ENCODE results near the gene TMEFF2.
A peak's percentile ranks its signal among the peaks of the same experiment; 100 is the strongest.

Gene TMEFF2, protein sequence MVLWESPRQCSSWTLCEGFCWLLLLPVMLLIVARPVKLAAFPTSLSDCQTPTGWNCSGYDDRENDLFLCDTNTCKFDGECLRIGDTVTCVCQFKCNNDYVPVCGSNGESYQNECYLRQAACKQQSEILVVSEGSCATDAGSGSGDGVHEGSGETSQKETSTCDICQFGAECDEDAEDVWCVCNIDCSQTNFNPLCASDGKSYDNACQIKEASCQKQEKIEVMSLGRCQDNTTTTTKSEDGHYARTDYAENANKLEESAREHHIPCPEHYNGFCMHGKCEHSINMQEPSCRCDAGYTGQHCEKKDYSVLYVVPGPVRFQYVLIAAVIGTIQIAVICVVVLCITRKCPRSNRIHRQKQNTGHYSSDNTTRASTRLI

DNA sequence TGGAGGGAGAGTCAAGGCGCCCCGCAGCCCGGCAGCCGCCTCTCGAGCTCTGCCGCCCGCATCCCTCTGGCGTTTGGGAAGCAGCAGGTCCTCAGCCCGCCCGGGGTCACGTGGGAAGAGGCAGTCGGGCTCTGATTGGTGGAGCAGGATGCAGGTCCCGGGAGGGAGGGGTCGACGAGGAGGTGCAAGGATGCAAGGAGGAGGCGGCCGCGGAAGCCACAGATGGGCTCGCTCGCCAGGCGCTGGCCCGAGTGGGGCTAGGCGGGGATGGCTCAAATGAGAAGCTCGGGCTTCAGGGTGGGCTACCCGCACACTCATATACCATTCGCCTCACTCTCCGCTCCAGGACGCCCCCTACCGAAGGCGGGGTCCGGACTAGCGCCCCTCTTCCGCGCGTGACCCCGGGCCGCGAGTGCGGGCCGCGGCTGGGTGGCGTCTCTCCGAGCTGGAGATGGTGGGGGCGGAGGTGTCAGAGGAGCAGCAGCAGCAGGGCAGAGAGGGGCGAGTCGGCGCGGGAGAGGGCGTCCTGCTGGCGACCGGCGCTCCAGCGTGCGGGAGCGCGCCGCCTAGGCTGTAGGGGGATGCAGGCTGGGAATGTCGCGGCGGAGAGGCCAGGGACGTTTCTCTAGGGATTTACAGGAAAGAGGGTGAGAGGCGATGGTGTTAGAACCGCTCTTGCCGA lies at the start of gene TMEFF2:
Gene TMEFF2, minus strand, starts transcription at position 68 of the 682 bp plus-strand sequence. CDS start 409 bp downstream, outside the sequence.
- peak; percentile 53 to 74 for DNase-seq

DNA sequence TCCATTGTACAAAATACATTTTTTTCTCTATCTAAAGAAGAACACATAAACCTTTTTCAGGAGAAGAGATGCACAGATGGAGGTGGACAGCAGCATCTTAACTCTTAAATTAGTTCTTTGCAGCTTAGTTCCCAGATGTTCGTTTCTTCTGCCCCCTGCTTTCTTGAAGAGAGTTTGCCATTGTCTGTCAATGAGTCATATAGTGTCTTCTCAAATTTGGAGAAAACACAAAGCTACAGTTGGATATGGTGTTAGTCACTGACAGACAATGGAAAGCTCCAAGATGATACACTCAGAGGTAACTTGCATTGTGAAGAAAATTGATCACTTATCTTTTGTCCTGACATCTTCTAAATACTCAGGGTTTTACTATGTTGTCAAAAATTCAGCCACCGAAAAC lies 48.8 kb upstream of the TMEFF2 start:
- no peak for DNase-seq

DNA sequence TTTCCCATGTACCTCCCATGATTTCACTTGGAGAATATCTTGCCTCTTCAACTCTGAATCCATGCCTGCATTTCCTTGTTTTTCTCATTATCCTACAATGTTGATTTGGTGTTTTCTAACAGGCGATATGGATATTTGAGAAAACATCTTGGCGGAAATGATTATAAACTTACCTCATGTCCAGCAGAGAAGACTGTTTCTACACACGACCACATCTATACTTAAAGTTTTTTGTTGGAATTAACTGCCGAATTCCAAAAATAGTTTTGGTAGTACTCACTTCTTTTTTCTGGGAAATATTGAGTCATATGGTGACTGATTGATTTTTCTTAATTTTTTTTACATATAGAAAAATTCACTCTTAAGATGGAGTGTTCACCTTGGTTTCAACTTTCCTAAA lies 41.4 kb upstream of the TMEFF2 start:
- no peak for DNase-seq

DNA sequence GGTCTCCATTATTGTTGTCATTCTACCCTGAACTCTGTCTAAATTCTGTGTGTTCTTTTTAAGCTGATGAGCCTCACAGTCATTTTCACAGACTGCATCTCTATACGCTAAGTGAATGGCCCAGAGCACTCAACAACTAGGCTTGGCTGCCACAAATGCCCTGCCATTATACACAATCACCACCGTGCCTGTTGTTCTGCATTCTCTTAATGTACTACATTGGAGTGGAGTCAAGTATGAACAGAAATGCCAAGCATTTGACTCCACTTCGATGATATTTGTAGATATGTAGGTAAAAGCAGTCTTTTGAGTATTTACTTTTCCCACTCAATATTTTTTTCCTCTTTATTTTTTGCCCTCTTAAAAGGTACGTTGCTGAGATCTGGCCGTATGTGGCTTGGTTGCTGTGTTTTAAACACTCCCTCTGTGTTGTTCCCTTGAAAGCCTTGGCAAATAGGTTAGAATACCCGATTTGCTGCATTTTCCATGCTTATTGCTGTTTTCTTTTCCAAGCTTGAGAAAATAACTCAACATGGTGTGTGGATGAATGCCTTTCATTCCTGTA lies 36.2 kb upstream of the TMEFF2 start:
- no peak for DNase-seq

DNA sequence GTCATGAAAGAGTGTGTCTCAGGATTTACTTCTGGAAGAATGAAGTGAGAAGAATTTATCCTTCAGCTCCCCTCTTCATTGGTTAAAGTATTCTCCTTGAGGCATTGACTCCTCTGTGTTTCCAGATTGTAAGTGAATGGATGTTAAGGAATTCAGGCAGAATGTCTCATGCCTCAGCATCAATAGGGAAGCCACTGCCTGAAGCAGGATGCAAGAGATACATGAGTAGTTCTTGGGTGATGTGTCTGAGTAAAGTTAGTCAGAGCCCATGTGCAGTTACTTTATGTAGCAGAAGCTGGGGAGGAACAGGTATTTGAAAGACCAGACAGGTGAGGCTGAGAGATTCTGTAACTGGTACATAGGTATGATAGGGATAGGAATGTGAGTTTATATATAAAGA lies 34.0 kb upstream of the TMEFF2 start:
- DNase-seq, result no peak

DNA sequence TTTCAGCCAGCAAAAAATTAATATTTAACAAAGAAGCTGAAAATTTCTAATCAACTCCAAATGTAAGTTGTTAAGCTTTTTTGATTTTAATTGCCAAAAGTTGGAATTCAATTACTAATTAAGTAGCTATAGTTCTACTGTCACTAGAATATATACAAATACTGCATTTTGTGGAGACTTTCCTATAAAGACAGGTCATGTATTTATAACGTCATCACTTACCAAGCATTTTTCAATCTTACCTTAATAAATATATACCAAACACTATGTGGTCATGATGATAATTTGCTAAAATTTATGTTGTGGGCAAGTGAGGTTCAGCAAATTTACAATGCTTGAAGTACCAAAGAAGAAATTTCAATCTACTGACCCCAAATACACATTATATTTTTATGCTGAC lies 24.2 kb upstream of the TMEFF2 start:
- DNase-seq, result no peak

DNA sequence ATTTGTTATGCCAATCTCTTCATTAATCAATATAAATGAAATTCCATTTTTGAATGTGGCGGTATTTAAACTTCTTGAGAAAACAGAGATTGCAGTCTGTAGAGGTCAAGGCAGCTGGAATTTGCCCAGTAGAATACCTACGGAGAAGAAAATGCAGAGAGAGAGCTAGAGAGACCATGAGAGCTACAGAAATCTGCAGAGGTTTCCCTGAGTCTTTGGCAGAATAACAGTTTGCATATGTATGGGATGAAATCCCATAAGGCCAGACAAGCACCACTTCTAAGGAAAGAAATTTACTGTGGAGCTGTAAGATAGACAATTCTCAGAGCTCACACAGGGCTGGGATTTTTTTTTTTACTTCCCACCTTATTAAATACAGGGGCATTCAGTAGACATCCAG lies 23.6 kb upstream of the TMEFF2 start:
- DNase-seq, result no peak

DNA sequence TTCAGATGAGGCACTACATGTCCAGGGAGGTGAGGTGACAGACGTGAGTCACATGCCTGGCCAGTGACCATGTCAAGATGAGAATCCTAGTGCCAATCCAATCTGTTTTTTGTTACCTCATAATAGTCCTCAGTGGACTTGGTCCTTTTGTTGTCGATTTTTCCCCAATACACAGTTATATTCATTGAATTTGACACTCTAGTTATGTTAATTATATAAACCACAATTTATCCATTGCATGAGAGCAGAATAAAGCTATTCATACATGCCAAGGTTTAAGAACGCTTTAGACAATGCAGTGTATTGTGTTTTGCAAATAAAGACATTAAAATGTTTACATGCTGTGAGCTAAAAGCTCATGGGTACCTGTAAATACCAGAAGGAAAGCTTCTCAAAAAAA lies 21.6 kb upstream of the TMEFF2 start:
- DNase-seq, result no peak

DNA sequence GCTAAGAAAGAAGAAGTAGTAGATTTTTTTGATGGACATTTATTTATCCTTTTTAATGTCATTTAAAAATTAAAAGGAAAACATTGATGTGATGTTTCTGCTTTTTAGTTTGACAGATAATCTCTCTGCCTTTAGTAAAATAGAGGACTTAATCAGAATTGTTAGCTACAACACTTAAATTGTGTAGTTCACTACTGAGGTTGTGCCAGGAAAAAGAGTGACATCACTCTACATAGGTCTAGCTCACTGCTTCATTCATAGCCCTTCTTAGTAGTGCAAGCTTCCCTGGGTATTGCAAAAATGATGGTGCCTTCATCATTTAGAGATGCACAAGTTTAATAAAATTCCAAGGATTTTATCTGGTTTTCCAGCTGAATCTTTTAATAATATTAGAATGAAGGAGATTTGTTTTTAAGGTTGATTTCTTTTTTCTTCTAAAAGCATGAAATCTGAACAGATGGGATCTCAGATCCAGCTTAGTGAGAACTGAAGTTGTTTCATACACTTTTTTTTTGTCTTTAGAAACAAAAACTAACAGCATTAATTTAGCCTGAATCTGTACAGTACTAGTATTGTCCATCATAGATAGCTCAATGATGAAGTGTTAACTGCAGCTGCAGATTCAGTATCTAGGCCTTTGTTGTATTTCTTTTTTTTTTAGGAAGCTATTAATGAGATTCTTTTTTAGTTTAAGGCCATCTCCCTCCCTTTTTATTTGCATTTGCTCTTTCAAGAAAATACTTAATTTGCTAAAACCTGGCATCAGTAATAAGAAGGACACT lies 20.6 kb upstream of the TMEFF2 start:
- no peak for DNase-seq

DNA sequence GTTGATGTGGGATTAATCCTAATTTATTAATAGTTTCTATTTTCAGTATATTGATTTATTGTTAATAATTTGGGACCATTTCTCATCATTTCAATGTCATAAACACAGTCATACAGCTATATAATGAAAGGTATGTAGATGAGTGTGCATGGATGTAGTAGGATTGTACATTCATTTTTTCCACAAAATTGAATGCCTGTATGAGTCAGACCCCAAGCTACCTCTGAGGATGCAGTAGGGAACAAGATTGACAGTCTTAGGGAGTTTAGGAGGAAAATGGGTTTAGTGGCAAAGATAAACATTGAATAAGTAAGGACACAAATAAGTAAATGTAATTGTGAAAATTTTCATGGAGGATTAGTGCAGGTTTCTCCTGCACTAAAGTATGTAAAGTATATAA lies 14.1 kb upstream of the TMEFF2 start:
- no peak for DNase-seq

DNA sequence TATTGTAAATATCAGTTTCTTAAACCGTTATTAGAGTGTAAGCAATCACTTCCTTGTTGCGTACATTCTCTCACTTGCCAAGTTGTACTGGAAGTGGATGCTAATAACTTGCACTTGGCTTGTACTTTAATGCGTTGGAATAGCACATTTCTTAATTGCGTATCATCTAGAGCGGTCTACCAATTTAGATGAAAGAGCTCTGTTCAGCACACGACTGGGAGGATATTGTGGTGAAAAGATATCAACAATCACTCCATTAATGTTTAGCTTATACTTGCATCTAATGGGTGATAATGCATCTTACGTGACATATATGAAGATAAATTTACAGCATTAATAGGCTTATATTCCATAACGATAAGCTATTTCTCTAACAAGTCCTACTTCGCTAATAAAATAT lies 11.7 kb upstream of the TMEFF2 start:
- no peak for DNase-seq

DNA sequence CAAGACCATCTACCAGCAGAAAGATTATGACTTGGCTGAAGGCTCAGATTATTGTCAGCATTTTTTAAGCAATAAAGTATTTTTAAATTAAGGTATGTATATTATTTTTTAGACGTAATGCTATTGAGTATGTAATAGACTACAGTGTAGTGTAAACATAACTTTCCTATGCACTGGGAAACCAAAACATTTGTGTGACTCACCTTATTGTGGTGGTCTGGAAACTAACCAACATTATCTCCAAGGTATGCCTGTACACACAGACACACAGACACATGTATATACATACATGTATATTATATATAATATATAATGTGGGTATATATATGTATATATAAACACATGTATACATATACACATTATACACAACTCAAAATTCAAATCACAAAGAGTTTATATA lies 9.1 kb upstream of the TMEFF2 start:
- DNase-seq, result no peak

DNA sequence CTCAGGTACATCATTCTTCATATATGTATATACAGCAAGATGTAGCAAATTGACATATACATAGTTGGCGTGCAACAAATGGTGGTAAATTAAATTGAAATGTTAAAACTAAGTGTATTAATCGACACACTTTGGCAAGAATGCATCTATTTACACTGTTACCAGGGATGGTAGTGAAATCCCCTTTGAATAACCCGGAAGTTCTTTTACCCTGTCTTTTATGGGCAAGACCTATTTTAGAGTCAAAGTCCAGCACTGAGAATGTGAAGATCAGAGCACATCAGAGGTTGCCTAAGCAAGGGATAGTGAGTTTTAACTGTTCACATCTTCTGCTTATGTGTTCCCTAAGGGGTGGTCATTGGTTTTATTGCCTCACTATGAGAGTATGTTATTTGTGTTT lies 7.6 kb upstream of the TMEFF2 start:
- no peak for DNase-seq

DNA sequence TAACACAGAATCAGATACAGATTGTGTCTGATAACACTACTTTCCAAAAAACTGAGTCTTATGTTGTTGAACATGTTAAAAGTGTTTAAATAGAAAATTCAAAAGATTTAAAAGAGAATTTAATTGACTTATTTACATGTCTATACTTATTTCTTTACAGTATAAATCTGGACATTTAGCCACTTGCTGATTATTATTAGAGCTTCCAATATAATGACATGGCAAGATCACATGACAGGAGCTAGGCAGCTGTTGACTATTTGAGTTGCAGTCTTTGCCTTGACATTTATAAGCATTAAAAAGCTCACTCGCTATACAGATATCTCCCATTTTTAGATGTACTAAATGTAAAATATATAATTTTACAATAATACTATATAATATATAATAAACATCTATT lies 6.4 kb upstream of the TMEFF2 start:
- no peak for DNase-seq

DNA sequence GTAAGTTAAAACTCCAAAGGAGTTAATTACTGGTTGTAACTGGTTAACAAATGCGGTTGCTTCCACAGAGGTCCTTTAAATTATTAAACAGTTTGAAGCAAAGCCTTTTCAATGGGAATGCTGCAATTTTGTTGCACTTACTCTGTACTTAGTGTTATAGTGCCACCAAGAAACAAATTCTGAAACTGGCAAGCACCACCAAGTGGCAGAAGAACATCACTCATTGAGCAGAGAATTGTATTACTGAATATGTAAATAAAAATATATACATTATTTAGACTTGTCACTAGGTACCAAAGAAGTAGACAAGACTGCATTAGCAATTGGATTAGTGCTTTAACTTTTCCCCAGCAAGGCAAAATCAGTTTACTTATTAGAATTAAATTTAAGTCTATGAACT lies 2.6 kb upstream of the TMEFF2 start:
- no peak for DNase-seq

DNA sequence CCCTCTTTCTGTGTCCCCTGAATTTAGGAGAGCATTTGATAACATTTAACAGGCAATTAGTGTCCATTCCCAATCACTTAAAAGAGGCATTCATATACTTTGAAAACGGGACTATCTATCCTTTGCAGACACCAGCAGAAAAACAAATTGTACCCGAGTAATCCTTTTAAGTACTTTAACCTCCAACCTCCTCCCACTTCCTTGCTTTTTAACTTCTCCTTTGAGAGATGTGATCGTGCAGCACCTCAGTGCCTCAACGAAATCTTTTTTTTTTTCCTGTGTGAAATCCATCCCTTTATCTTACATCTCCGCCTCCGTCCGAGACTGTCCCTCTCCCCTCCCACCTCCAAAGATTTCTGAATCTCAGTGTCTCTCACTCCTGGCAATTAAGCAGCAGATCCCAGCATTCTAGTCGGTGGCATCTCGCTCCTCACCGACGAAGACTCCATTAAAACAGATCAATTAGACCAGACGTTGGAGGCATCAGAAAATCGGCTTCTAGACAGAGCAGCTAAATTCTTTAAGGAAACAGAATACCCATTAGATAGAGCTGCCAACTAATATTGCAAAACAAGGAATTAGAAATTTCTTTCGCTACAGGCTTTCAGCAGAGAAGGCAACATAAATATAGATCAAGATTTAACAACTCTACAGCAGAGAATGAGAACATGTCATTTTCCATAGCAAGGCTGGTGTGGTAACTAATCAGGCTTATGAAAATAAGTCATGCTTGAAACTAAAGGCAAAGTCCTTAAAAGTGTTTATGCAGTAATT lies 1.9 kb upstream of the TMEFF2 start:
- no peak for DNase-seq

DNA sequence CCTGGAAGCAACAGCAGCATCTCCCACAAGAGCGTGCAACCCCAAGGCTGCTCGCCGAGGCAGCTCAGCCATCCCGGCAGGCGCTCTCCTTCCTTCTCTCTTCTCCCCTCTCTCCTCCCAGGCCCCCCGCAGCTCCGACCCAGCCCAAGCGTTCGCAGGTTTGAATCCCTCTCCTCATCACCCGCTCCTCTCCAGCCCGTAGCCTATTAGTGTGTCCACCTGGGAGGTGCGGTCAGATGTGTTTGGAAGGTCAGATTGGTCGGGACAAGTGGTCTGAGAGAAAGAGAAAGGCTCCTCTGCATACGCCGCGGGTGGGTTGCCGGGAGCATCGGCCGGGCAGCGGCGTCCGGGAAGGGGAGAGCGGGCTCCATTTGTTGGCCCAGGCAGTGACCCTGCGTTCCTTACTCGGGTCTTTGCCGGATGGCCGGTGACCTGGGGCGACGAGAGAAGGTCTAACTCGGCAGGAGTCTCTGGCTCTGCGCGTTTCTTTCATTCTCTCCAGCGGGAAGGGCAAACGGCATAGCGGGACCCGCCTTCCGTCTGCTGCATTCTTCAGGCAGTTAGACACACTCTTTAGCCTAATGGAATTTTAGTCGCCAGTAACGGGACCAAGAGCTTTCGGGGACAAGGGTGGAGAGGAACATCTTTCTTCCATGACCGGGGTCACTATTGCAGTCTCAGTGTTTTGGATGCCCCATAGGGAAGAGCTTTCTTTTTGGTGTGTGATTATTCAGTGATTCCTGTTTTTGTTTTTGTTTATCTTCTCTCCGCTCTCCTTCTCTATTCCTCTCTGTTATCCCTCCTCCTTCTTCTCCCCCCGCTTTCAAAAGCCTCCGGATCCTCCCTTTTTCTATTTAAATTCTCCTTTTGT lies 1.1 kb upstream of the TMEFF2 start:
- DNase-seq, result peak in 1 of 2 donors; percentile 6

DNA sequence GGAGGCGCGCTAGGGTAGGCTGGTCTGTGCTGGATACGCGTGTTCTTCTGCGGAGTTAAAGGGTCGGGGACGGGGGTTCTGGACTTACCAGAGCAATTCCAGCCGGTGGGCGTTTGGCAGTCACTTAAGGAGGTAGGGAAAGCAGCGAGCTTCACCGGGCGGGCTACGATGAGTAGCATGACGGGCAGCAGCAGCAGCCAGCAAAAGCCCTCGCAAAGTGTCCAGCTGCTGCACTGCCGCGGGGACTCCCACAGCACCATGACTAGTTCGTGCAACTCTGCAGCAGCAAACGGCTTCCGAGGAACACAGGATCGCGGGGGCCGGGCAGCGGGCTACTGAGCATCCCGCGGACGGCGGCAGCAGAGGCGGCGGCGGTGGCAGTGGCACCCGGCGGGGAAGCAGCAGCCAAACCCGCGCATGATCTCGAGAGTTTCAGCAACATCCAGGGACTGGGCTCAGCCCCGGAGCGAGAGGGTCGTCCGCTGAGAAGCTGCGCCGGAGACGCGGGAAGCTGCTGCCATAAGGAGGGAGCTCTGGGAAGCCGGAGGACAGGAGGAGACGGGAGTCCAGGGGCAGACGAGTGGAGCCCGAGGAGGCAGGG lies 368 bp downstream of the TMEFF2 start:
- peak; percentile 19 to 31 for DNase-seq

DNA sequence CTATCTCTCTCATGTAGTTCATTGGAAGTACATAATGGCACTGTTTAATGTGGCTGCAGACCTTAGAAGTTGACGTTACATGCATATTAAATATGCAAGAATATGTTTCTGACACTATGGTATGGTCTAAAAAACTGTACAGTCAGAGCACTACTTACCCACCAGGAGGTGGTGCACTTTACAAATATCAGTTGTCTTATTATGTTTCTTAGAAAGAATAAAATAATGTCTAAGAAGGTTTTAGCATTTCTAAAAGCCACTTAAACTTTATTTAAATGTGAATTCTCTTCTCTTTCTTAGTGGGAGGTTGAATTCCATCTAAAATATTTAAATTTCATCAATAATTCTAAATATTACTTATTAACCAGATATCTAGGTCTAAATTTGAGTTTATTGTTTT lies 4.3 kb downstream of the TMEFF2 start:
- no peak for DNase-seq

DNA sequence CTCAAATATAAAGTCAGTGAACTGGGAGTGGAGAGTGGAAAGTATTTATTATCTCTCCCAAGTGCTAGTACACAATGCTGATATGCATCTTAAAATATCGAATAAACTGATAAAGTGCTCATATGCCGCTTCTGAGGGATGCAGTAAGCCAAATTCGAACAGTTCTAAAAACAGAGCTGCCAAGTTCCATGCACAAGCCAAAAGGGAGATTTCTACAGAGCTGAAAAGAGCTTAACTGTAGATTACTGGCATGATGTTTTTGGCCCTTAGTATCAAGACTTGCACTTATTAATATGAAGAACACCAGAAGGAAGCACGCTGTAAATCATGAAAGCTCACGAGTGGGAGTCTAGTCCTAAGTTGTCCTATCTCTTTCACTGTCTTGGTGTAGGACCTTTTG lies 7.9 kb downstream of the TMEFF2 start:
- no peak for DNase-seq

DNA sequence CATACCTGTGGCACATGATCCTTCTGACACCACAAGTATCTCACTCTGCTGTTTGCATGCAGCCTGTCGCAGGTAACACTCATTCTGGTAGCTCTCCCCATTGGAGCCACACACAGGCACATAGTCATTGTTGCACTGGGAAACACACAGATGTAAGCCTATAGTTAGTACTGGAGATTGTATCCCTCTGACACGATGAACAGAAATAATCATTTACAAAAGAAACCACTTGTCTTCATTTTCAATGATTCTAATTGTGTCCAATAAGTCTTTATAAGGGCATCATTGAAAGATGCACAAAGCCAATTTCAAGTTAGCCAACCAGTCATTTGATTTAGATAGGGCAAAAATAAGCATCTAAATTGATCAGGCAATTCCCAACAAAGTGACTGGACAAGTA lies 10.4 kb downstream of the TMEFF2 start:
- DNase-seq, result no peak

Measured in stimulated activated CD4-positive, alpha-beta T cell treated with anti-CD3 and anti-CD28 coated beads, Interleukin-2, amount 100 ng/mL, for 24 hours (primary cell).